IPS-18c (cell line): Measurements from ENCODE around the gene DOCK7.

Source experiments
- H3K4me3 ChIP-seq: 2 replicates; pipeline ENCODE4 v1.7.0; 2013; ENCODE audit warnings: low read depth, mild to moderate bottlenecking, low read length, moderate library complexity; ENCODE audit not compliant: insufficient read depth
- H3K9me3 ChIP-seq: one replicate; pipeline ENCODE4 v1.6.1; 2013; ENCODE audit warnings: mild to moderate bottlenecking, low read length, moderate library complexity; ENCODE audit not compliant: control insufficient read depth, insufficient read depth

DOCK7 gene

GRCh38 chr1:62423580-62424242, 264.5 kb downstream of the DOCK7 start:
- H3K4me3 ChIP-seq = no peak overlapping the region
- no peaks in the 10 kb centered on the region for H3K9me3 ChIP-seq

GRCh38 chr1:62420214-62420613, 268.0 kb downstream of the DOCK7 start:
- Histone ChIP-seq H3K4me3 (no peak overlapping the region), H3K9me3 (no peaks in the 10 kb centered on the region)

GRCh38 chr1:62417351-62417999, 270.7 kb downstream of the DOCK7 start:
- no peaks in the 10 kb centered on the region for H3K9me3 ChIP-seq
- no peak overlapping the region for H3K4me3 ChIP-seq

GRCh38 chr1:62415687-62416086, 272.5 kb downstream of the DOCK7 start:
- Histone ChIP-seq H3K4me3 (no peak overlapping the region), H3K9me3 (no peaks in the 10 kb centered on the region)

GRCh38 chr1:62407398-62408009, 280.7 kb downstream of the DOCK7 start:
- Histone ChIP-seq H3K9me3 (no peaks in the 10 kb centered on the region), H3K4me3 (no peak overlapping the region)

GRCh38 chr1:62406576-62406975, 281.6 kb downstream of the DOCK7 start:
- H3K4me3 ChIP-seq = no peak overlapping the region
- no peaks in the 10 kb centered on the region for H3K9me3 ChIP-seq

- Histone ChIP-seq H3K4me3 (no peak overlapping the region), H3K9me3 (no peaks in the 10 kb centered on the region)
These were observed 282.9 kb downstream of the DOCK7 start for GRCh38 chr1:62405247-62405646.
